HL-60 (cell line): ENCODE results near the gene TBC1D9.

ENCODE experiments used
- DNase-seq, 2 experiments: peaks; one replicate each; pipeline ENCODE4 v3.0.0-alpha.2; 2010 to 2020; ENCODE audit warnings: low read depth in 1 of 2, low spot score in 1 of 2
- H3K27ac ChIP-seq: fragments of 250-450 bp; sonication (Bioruptor Pico); replicated peaks from 2 replicates; pipeline ENCODE4 v1.5.1; 2020; ENCODE audit warnings: mild to moderate bottlenecking, moderate library complexity
- H3K27me3 ChIP-seq: fragments of 250-450 bp; sonication (Bioruptor Pico); 2 replicates; pipeline ENCODE4 v1.5.1; 2021; ENCODE audit warnings: mild to moderate bottlenecking, moderate library complexity; ENCODE audit not compliant: insufficient read depth, poor library complexity, severe bottlenecking
- H3K4me3 ChIP-seq: replicated peaks from 2 replicates; pipeline ENCODE4 v1.5.1; 2011; ENCODE audit warnings: mild to moderate bottlenecking, control low read depth, low read length; ENCODE audit not compliant: insufficient read depth
- CTCF ChIP-seq: IDR thresholded peaks from one replicate; pipeline ENCODE4 v1.5.1; 2011; ENCODE audit warnings: low read length, control low read depth, inconsistent platforms; ENCODE audit not compliant: insufficient read depth
- GABPA ChIP-seq: IDR thresholded peaks from 2 replicates; pipeline ENCODE4 v1.6.1; 2012; ENCODE audit warnings: low read depth
- POLR2AphosphoS5 ChIP-seq: IDR thresholded peaks from 2 replicates; pipeline ENCODE4 v1.6.1; 2012; ENCODE audit warnings: low read depth
- REST ChIP-seq: IDR thresholded peaks from 2 replicates; pipeline ENCODE4 v1.6.1; 2012; ENCODE audit warnings: low read depth; ENCODE audit not compliant: insufficient replicate concordance
- SPI1 ChIP-seq: IDR thresholded peaks from 2 replicates; pipeline ENCODE4 v1.6.1; 2012; ENCODE audit warnings: low read depth, mild to moderate bottlenecking, borderline replicate concordance

TBC1D9 gene

GRCh38 chr4:140706276-140706625 lies 49.9 kb downstream of the TBC1D9 start:
- TF ChIP-seq GABPA (no peak), SPI1 (no peak), POLR2AphosphoS5 (no peak), CTCF (no peak), REST (no peak)
- Histone ChIP-seq H3K4me3 (no peak overlapping the region), H3K27me3 (no peaks in the 10 kb centered on the region), H3K27ac (no peak overlapping the region)
- no peak for DNase-seq

- TF ChIP-seq CTCF, result no peak
- DNase-seq, result no peak
- Histone ChIP-seq H3K27ac (no peak overlapping the region), H3K27me3 (no peaks in the 10 kb centered on the region), H3K4me3 (no peak overlapping the region)
Measured at GRCh38 chr4:140705625-140706275, 50.4 kb downstream of the TBC1D9 start.

- Histone ChIP-seq H3K27ac (no peak overlapping the region), H3K27me3 (no peaks in the 10 kb centered on the region), H3K4me3 (no peak overlapping the region)
- TF ChIP-seq SPI1, result no peak
- TF ChIP-seq POLR2AphosphoS5, result no peak
- no peak for TF ChIP-seq REST
- TF ChIP-seq CTCF, result no peak
- TF ChIP-seq GABPA, result no peak
- no peak for DNase-seq
Measured at GRCh38 chr4:140704964-140705363, 51.2 kb downstream of the TBC1D9 start.

- TF ChIP-seq REST (no peak), GABPA (no peak), POLR2AphosphoS5 (no peak), SPI1 (no peak), CTCF (no peak)
- no peak overlapping the region for H3K4me3 ChIP-seq
- H3K27ac ChIP-seq, result no peak overlapping the region
- no peaks in the 10 kb centered on the region for H3K27me3 ChIP-seq
- DNase-seq, result no peak
Measured at GRCh38 chr4:140704392-140704960, 51.7 kb downstream of the TBC1D9 start.
